ENCODE results near the gene C6. TPM values are rescaled to one million over a fixed set of nuclear protein-coding genes. Genes with fewer than 3 reads are reported as not detected.
"Not testable (repeated sequence)": the region's sequence is repeated elsewhere in the genome, so short reads cannot be mapped to it uniquely, and the experiment has no call there.

The C6 gene
- total RNA-seq, 1 experiment from 2014 or later: not detected

DNA sequence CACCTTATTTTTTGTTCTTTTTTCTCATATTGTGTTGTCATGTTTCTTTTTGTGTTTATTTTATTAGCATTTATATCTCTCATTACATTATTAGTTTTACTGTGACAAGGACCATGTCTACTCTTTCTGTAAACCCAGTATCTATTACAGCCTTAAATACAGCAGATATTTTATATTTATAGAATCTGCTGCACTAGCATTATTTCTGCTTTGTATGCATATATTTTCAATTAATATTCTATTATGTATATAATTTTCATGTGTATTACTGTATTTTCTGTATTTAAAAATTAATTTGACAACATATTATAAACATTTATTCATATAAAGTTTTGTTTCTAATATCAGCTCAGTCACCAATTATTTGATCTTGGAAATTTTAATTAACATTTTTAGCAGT is 19.5 kb upstream of the C6 start:
- H3K18ac ChIP-seq (ENCODE audit: insufficient read length, low read depth, low read length): no peak overlapping the region
- H3K79me1 ChIP-seq (ENCODE audit: insufficient read depth, low read depth, low read length, poor library complexity, severe bottlenecking): no peaks in the 10 kb centered on the region
- Mint-ChIP-seq H3K4me3 (no peak overlapping the region), H3K27me3 (ENCODE audit: low read depth) (no peaks in the 10 kb centered on the region), H3K4me1 (no peaks in the 10 kb centered on the region), H3K36me3 (ENCODE audit: insufficient read depth in 1 of 3, low read depth in 3 of 3) (peaks cover 6 to 36% (median 6%) of the 10 kb centered on the region in 3 experiments; a peak in 5 of 7 replicates), H3K27ac (no peak overlapping the region), H3K9me3 (peaks cover 31 to 40% of the 10 kb centered on the region in 2 experiments)
- no peak overlapping the region for H4K91ac ChIP-seq (ENCODE audit: insufficient read length, low read depth, low read length)
- no peak overlapping the region for H2BK12ac ChIP-seq (ENCODE audit: insufficient read length, low read depth, low read length)
- H3K9me3 ChIP-seq (ENCODE audit: control insufficient read depth, low read depth, low read length): no peaks in the 10 kb centered on the region
- H3K9ac ChIP-seq (ENCODE audit: extremely low read depth, insufficient read length, low read length): no peak overlapping the region
- H2AK5ac ChIP-seq (ENCODE audit: insufficient read length, low read length): no peak overlapping the region
- no peaks in the 10 kb centered on the region for H4K20me1 ChIP-seq (ENCODE audit: control insufficient read depth, insufficient read depth, insufficient read length)
- no peaks in the 10 kb centered on the region for H3K4me1 ChIP-seq (ENCODE audit: insufficient read depth, low read length)
- H3K4ac ChIP-seq (ENCODE audit: low read depth, low read length): no peak overlapping the region
- H2BK15ac ChIP-seq (ENCODE audit: low read depth, low read length): no peak overlapping the region
- H3T11ph ChIP-seq (ENCODE audit: low read length): no peak overlapping the region
- H2BK5ac ChIP-seq (ENCODE audit: insufficient read length, low read length): no peak overlapping the region
- H2AFZ ChIP-seq (ENCODE audit: low read length): no peak overlapping the region
- no peak overlapping the region for H3K27ac ChIP-seq (ENCODE audit: insufficient read length, low read depth, low read length)
- no peak overlapping the region for H3K56ac ChIP-seq (ENCODE audit: insufficient read length, low read depth, low read length)
- no peak overlapping the region for H2BK120ac ChIP-seq (ENCODE audit: low read depth, low read length, poor library complexity, severe bottlenecking)
- no peak overlapping the region for H4K8ac ChIP-seq (replicated peaks; ENCODE audit: insufficient read length, low read depth, low read length)
- no peaks in the 10 kb centered on the region for H3K79me2 ChIP-seq (ENCODE audit: insufficient read depth, low read length)
- TF ChIP-seq, protein P1, sequence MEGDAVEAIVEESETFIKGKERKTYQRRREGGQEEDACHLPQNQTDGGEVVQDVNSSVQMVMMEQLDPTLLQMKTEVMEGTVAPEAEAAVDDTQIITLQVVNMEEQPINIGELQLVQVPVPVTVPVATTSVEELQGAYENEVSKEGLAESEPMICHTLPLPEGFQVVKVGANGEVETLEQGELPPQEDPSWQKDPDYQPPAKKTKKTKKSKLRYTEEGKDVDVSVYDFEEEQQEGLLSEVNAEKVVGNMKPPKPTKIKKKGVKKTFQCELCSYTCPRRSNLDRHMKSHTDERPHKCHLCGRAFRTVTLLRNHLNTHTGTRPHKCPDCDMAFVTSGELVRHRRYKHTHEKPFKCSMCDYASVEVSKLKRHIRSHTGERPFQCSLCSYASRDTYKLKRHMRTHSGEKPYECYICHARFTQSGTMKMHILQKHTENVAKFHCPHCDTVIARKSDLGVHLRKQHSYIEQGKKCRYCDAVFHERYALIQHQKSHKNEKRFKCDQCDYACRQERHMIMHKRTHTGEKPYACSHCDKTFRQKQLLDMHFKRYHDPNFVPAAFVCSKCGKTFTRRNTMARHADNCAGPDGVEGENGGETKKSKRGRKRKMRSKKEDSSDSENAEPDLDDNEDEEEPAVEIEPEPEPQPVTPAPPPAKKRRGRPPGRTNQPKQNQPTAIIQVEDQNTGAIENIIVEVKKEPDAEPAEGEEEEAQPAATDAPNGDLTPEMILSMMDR (conservative IDR thresholded peaks at IDR 0.05): no peak
- H2BK20ac ChIP-seq (ENCODE audit: low read depth, low read length, poor library complexity, severe bottlenecking): no peak overlapping the region
- H3K14ac ChIP-seq (ENCODE audit: insufficient read depth, low read length): no peak overlapping the region
- no peak overlapping the region for H3K23ac ChIP-seq (ENCODE audit: insufficient read length, low read depth, low read length)
- H3K27me3 ChIP-seq (ENCODE audit: insufficient read depth, low read length): no peaks in the 10 kb centered on the region
- DNase-seq: no peak
- H3K23me2 ChIP-seq (ENCODE audit: insufficient read length, low read depth, low read length, poor library complexity, severe bottlenecking): no peaks in the 10 kb centered on the region
- no peak overlapping the region for H3K4me2 ChIP-seq (ENCODE audit: insufficient read depth, insufficient read length, low read length)
- H4K5ac ChIP-seq (ENCODE audit: insufficient read length, low read depth, low read length): no peak overlapping the region

DNA sequence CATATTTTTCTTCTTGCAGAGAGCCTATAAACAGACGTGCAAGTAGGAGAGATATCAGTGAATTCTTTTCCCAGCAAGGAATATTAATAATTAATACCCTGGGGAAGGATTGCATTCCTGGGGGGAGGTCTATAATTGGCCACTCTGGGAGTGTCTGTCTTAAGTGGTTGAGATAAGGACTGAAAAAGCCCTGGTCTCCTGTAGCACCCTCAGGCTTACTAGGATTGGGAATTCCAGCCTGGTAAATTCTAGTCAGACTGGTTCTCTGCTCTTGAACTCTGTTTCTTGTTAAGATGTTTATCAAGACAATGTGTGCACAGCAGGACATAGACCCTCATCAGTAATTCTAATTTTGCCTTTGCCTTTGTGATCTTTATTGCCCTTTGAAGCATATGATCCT is 16.9 kb upstream of the C6 start:
- H3K9ac ChIP-seq (ENCODE audit: extremely low read depth, insufficient read length, low read length); H3K14ac ChIP-seq (ENCODE audit: insufficient read depth, low read length); H4K5ac ChIP-seq (ENCODE audit: insufficient read length, low read depth, low read length); H3K27me3 Mint-ChIP-seq (ENCODE audit: low read depth); H3K18ac ChIP-seq (ENCODE audit: insufficient read length, low read depth, low read length); H4K8ac ChIP-seq (replicated peaks; ENCODE audit: insufficient read length, low read depth, low read length); H2BK20ac ChIP-seq (ENCODE audit: low read depth, low read length, poor library complexity, severe bottlenecking); H3K56ac ChIP-seq (ENCODE audit: insufficient read length, low read depth, low read length); H4K20me1 ChIP-seq (ENCODE audit: control insufficient read depth, insufficient read depth, insufficient read length); H3T11ph ChIP-seq (ENCODE audit: low read length); DNase-seq; H2BK120ac ChIP-seq (ENCODE audit: low read depth, low read length, poor library complexity, severe bottlenecking); H3K4me1 ChIP-seq (ENCODE audit: insufficient read depth, low read length); H3K79me1 ChIP-seq (ENCODE audit: insufficient read depth, low read depth, low read length, poor library complexity, severe bottlenecking); H3K9me3 ChIP-seq (ENCODE audit: control insufficient read depth, low read depth, low read length); H3K4me1 Mint-ChIP-seq; H3K4me2 ChIP-seq (ENCODE audit: insufficient read depth, insufficient read length, low read length); H4K91ac ChIP-seq (ENCODE audit: insufficient read length, low read depth, low read length); H2AFZ ChIP-seq (ENCODE audit: low read length); H2AK5ac ChIP-seq (ENCODE audit: insufficient read length, low read length); H3K23me2 ChIP-seq (ENCODE audit: insufficient read length, low read depth, low read length, poor library complexity, severe bottlenecking); H3K4me3 Mint-ChIP-seq; H2BK5ac ChIP-seq (ENCODE audit: insufficient read length, low read length); H3K27me3 ChIP-seq (ENCODE audit: insufficient read depth, low read length); H2BK15ac ChIP-seq (ENCODE audit: low read depth, low read length); H3K4ac ChIP-seq (ENCODE audit: low read depth, low read length); H3K27ac Mint-ChIP-seq; H3K79me2 ChIP-seq (ENCODE audit: insufficient read depth, low read length); H3K27ac ChIP-seq (ENCODE audit: insufficient read length, low read depth, low read length); H3K23ac ChIP-seq (ENCODE audit: insufficient read length, low read depth, low read length); H2BK12ac ChIP-seq (ENCODE audit: insufficient read length, low read depth, low read length): not testable (repeated sequence)
- Mint-ChIP-seq H3K36me3 (ENCODE audit: insufficient read depth in 1 of 3, low read depth in 3 of 3) (peaks cover 6 to 46% (median 6%) of the 10 kb centered on the region in 3 experiments; a peak in 6 of 7 replicates), H3K9me3 (peaks cover 39 to 52% of the 10 kb centered on the region in 2 experiments)
- WGBS (ENCODE audit: extremely low coverage, insufficient read length, low lambda C conversion rate): no CpG with 5 or more reads among the region's 1 CpG
